GM18505 (cell line): ENCODE data around the gene OSBPL2.

Experiments used
- ATAC-seq: cut with Tn5 transposase; IDR thresholded peaks from one replicate; pipeline ENCODE4 v1.9.1; 2021; ENCODE audit not compliant: unreplicated experiment
- POLR2A ChIP-seq: IDR thresholded peaks from 4 replicates; pipeline ENCODE4 v1.6.1; 2011; ENCODE audit warnings: borderline replicate concordance; ENCODE audit not compliant: insufficient read depth, insufficient read length; ENCODE audit errors: extremely low read depth

Gene OSBPL2

GRCh38 chr20:62286493-62287064 is 48.3 kb downstream of the OSBPL2 start:
- TF ChIP-seq POLR2A = no peak
- no peak for ATAC-seq

GRCh38 chr20:62287129-62287528 is 48.8 kb downstream of the OSBPL2 start:
- no peak for ATAC-seq
- TF ChIP-seq POLR2A = no peak

DNA sequence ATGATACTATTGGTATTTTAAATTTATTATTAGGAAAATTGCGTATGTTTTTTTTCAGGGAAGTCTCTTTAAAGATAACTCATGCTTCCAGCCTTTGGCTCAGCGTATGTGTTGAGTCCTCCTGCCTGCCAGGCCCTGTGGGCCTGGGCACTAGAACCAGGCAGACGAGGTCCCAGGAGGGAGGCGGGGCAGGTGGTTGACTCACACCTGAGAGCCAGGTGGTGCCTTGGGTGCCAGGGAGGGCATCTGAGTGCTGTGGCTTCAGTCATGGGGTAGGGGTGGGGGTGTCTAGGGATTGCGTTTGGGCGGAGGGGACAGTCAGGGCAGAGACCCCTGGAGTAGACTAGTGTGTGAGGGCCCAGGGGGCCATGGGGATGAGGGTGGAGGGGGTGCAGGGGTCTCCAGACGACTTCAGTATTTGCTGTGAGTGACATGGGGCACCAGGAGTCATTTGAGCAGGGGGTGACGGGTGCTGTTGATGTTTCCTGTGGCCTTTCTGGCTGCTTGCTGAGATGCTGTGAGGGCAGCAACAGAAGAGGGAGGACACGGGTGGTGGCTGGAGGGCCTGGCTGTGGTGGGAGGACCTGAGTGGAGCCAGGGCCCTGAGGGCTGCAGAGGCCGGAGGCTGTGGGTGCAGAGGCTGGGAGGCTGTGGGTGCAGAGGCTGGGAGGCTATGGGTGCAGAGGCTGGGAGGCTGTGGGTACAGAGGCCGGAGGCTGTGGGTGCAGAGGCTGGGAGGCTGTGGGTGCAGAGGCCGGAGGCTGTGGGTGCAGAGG is 49.6 kb downstream of the OSBPL2 start:
- ATAC-seq = no peak
- TF ChIP-seq POLR2A = no peak

GRCh38 chr20:62288535-62289105 is 50.3 kb downstream of the OSBPL2 start:
- no peak for TF ChIP-seq POLR2A
- no peak for ATAC-seq

GRCh38 chr20:62289131-62289530 is 50.8 kb downstream of the OSBPL2 start:
- ATAC-seq = no peak
- TF ChIP-seq POLR2A = no peak

DNA sequence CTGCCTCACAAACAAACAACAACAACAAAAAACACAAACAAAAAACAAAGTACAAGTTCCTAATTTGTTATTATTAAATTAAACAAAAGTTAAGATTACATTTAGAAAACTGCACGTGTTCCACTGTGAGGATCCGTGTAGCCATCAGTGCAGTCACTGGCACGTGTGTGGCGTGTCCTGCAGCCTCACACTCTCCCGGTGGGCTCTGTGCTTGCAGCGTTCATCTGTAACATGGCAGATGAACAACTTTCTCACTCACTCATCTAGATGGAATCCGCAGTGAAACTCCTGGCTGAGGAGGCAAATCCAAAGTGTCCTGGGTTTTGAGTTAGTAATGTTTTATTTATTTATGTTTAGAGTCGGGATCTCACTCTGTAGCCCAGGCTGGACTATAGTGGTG is 51.6 kb downstream of the OSBPL2 start:
- no peak for ATAC-seq
- no peak for TF ChIP-seq POLR2A

DNA sequence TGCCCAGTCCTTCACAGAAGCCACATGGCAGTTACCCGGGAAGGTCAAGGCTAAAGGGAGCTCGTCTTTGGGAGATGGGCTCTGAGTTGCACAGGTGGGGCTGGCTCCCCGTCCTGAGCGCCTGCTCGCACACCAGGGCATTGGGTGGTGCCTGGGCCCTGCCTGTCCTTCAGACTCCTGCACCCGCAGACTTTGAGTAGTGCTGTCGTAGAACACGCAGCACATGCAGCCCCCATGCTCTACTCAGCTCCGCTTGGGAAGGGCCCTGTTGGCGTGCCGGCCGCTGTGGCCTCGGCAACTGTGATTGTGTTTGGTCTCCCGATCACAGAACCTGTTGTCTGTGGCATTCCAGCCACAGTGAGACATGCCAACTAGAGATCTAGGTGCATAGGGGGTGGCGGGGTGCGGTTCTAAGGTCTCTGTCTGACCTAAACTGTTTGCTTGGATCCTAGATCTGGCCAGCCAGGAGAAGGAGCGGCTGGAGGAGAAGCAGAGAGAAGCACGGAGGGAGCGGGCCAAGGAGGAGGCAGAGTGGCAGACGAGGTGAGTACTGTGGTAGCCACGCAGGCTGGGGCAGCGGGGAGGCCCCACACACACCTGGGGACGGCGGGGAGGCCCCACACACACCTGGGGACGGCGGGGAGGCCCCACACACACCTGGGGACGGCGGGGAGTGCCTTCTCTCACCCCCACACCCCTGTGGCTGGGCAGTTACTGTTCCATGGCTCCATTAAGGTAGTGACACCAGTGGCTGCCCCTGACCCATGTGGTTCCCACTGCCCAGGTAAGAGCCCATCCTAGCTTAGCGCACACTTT is 53.1 kb downstream of the OSBPL2 start:
- TF ChIP-seq POLR2A = no peak

GRCh38 chr20:62292108-62292507 is 53.8 kb downstream of the OSBPL2 start:
- no peak for ATAC-seq
- TF ChIP-seq POLR2A = no peak

More for the DNA sequence above, 53.1 kb downstream of the OSBPL2 start:
- ATAC-seq = no peak

GRCh38 chr20:62293111-62293784 is 54.9 kb downstream of the OSBPL2 start:
- no peak for ATAC-seq
- TF ChIP-seq POLR2A = no peak

DNA sequence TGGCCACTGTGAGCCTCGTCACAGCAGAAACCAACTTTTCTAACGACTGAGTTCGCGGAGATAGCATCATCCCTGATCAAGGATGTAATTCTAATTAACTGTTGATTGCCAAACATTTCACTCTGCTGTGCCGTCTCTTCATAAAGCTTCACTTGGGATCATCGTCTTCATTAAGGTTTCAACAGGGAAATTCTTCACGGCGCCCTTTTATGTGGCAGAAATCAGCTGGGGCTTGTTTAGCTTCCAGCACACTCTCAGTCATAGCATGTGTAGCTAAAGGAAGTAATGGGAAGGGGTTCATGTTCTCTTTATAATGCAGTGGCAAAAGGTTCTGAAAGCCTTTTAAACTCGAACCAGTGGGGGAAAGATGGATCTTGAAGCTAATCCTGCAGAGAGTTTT is 55.6 kb downstream of the OSBPL2 start:
- no peak for ATAC-seq
- TF ChIP-seq POLR2A = no peak

DNA sequence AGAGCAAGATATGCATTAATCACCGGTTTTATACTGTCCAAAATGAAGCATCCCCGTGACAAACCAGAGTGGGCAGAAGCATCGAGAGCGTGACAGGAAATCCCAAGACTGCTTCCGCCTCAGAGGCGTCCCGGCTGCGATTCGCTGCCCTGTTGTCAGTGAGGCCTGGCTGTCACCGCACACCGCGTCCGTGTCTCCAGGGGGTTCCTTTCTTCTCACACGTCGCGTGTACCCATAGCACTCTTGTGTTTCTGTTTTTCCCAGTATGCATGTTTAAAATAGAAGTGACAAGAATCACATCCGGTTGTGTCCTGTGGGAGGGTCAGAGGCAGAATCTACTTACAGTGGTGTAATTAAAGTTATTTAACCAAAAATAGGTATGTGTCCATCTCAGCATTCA is 56.2 kb downstream of the OSBPL2 start:
- ATAC-seq = no peak
- TF ChIP-seq POLR2A = no peak

DNA sequence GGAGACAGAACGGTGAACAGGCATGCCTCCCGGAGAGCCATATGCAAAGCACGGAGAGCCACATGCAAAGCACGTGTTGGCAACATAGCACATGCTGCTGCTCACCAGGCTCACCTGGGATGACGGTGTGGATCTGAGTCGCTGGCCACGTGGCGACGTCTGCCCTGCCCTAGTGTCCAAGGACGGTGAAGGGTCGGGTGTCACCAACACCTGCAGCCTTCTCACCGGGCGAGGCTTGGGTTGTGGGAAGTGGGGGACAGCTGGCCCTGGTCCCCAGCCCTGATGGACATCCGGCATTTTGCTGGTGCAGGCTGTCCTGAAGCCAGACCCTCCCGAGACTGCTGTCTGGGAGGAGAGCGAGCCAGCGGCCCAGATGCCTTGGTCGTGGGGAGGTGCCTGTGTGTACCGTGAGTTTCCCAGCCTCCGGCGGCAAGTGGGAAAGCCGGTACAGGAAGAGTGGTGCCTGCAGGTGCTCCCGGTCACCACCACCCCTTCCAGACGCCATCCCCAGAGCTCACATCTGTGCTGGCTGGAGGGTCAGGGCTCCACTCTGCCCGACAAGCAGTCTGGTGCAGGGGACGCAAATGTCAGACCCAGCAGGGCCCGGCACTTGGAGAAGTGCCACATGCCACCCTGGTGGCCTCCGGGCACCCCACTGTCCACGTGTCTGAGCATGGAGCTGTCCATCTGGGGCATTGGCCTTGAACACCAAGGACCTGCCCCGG is 58.6 kb downstream of the OSBPL2 start:
- TF ChIP-seq POLR2A = no peak
- no peak for ATAC-seq
